ENCODE measurements around the gene P2RY2. TPM values are rescaled to one million over a fixed set of nuclear protein-coding genes. Genes with fewer than 3 reads are reported as not detected.

The P2RY2 gene
- polyA plus RNA-seq, 2 of the 4 experiments (the other 2 are of a cell fraction) = 3.7 to 6.4 TPM

DNA sequence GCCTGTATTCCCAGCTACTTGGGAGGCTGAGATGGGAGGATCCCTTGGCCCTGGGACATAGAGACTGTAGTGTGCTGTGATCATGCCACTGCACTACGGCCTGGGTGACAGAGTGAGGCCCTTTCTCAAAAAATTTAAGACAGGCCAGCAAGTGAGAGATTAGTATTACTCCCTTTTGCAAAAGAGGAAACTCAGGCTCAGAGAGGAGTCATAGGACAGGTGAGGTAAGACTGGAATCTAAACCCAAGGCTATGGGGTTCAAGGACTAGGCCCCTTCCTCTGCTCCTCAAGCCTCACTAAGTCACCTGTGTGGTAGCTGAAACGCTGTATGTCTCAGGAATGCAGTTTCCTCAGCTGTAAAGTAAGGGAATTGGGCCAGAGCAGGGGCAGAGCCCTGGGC lies 1.6 kb upstream of the P2RY2 start:
- H3K4me1 ChIP-seq = peaks cover 16% of the 10 kb centered on the region
- no peak for TF ChIP-seq GATA3 (IDR thresholded peaks at IDR 0.05; ENCODE audit: borderline replicate concordance)
- no peak for TF ChIP-seq CEBPB (IDR thresholded peaks at IDR 0.05)
- no peak for TF ChIP-seq CHD2 (IDR thresholded peaks at IDR 0.05; ENCODE audit: low read length, partially characterized antibody)
- TF ChIP-seq TFCP2L1 (CRISPR knock-in tag; IDR thresholded peaks at IDR 0.05) = no peak
- TF ChIP-seq, protein P1, sequence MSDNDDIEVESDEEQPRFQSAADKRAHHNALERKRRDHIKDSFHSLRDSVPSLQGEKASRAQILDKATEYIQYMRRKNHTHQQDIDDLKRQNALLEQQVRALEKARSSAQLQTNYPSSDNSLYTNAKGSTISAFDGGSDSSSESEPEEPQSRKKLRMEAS (IDR thresholded peaks at IDR 0.05) = no peak
- no peak for TF ChIP-seq ZC3H11A (IDR thresholded peaks at IDR 0.05)
- no peak for TF ChIP-seq ZSCAN20 (CRISPR knock-in tag; IDR thresholded peaks at IDR 0.05)
- TF ChIP-seq JUNB (IDR thresholded peaks at IDR 0.05) = no peak
- TF ChIP-seq MAZ (IDR thresholded peaks at IDR 0.05; ENCODE audit: borderline replicate concordance, low read depth, low read length) = no peak
- TF ChIP-seq SREBF2 (IDR thresholded peaks at IDR 0.05) = no peak
- no peak for TF ChIP-seq HEYL (CRISPR knock-in tag; IDR thresholded peaks at IDR 0.05)
- H3K27ac ChIP-seq = no peak overlapping the region
- FAIRE-seq (no peak), DNase-seq (ENCODE audit: low read depth in 1 of 2, low spot score in 1 of 2) (no peak), ATAC-seq (no peak)
- POLR2A ChIA-PET = no interaction called here
- H3K4me3 ChIP-seq = no peak overlapping the region
- CTCF ChIA-PET = interaction anchor here (0.8 to 1.9 kb wide), 6 partner anchors 14 to 75 kb away, joined by 3 to 6 read pairs (median 4); no protein-coding TSS in a partner anchor
- no peaks in the 10 kb centered on the region for H3K9me3 ChIP-seq
- H3K4me2 ChIP-seq = no peak overlapping the region
- WGBS (ENCODE audit: missing lambda C conversion rate) = 87% methylated on average over 2 of the region's 2 CpGs

DNA sequence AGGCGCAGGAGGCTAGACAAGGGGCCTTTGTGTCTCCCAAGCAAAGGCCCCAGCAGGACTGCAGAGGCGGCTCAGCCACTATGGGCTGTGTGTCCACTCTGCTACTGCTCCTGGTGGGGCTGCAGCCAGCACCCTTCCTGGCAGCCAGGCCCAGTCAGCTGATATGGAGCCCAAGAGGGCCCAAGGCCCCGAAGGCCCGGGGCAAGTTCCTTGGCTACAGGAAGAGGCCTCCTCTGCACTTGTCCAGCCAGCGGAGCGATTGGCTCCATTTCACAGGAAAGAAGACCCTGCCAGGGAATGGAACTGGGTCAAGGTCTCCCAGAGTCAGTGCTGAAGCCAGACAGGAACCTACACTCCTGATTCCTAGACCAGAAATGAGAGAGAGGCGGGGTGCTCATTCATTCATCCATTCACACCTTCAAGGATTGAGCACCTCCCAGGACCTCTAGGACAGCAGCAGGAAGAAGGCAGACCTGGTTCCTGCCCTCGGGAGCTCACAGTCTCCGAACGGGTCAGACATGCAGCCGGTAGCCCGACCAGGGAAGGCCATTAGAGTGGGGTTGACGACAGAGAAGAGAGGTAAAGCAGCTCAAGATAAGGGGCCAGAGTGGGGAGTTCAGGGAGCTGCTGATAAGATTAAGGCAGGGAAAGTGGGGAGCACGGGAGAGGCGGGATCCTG lies 811 bp upstream of the P2RY2 start:
- TF ChIP-seq POLR2AphosphoS2 (conservative IDR thresholded peaks at IDR 0.05; ENCODE audit: low read length) (no peak), MYC (IDR thresholded peaks at IDR 0.05; ENCODE audit: borderline replicate concordance, low read length) (no peak), EP300 (IDR thresholded peaks at IDR 0.05) (no peak), MAZ (IDR thresholded peaks at IDR 0.05; ENCODE audit: borderline replicate concordance, low read depth, low read length) (no peak), SMC3 (IDR thresholded peaks at IDR 0.05) (no peak)
- TF ChIP-seq, protein P2, sequence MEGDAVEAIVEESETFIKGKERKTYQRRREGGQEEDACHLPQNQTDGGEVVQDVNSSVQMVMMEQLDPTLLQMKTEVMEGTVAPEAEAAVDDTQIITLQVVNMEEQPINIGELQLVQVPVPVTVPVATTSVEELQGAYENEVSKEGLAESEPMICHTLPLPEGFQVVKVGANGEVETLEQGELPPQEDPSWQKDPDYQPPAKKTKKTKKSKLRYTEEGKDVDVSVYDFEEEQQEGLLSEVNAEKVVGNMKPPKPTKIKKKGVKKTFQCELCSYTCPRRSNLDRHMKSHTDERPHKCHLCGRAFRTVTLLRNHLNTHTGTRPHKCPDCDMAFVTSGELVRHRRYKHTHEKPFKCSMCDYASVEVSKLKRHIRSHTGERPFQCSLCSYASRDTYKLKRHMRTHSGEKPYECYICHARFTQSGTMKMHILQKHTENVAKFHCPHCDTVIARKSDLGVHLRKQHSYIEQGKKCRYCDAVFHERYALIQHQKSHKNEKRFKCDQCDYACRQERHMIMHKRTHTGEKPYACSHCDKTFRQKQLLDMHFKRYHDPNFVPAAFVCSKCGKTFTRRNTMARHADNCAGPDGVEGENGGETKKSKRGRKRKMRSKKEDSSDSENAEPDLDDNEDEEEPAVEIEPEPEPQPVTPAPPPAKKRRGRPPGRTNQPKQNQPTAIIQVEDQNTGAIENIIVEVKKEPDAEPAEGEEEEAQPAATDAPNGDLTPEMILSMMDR (IDR thresholded peaks at IDR 0.05) = no peak
- CTCF ChIA-PET = interaction anchor here (0.6 to 1.9 kb wide), 25 partner anchors 8 to 487 kb away, joined by 3 to 10 read pairs (median 4); no protein-coding TSS in a partner anchor
- 89% methylated on average over 15 of the region's 15 CpGs for WGBS (ENCODE audit: missing lambda C conversion rate)
- no peak for FAIRE-seq
- H3K4me3 ChIP-seq = peak overlapping the region; percentile 43
- H3K4me2 ChIP-seq = peak overlapping the region; percentile 96
- DNase-seq (ENCODE audit: low read depth in 1 of 2, low spot score in 1 of 2) = no peak
- POLR2A ChIA-PET = no interaction called here
- H3K9me3 ChIP-seq = no peaks in the 10 kb centered on the region
- H3K4me1 ChIP-seq = peaks cover 16% of the 10 kb centered on the region
- H3K27ac ChIP-seq = peak overlapping the region; percentile 68 to 91
- ATAC-seq = peak; percentile 1 to 4; a peak in 3 of 6 replicates

DNA sequence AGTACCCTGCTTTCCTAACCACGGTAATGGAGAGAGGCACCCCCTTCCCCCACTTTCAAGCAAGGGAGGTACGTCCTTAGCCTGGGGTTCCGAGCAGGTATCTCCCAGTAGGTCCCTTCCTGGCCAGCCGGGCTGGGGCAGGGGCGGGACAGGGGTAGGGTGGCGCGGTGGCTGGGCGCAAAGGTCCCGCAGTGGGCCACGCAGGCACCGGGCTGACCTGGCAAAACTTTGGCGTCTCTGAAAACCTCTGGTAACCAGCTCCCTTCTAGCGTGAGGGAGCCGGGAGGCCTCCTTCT lies 323 bp upstream of the P2RY2 start:
- CTCF ChIA-PET = interaction anchor here (0.6 to 1.9 kb wide), 24 partner anchors 9 to 488 kb away, joined by 3 to 10 read pairs (median 4); no protein-coding TSS in a partner anchor
- Histone ChIP-seq H3K9me3 (no peaks in the 10 kb centered on the region), H3K4me1 (peaks cover 16% of the 10 kb centered on the region), H3K4me3 (peak overlapping the region; percentile 43), H3K4me2 (peak overlapping the region; percentile 96), H3K27ac (peak overlapping the region; percentile 68 to 91)
- DNase-seq (ENCODE audit: low read depth in 1 of 2, low spot score in 1 of 2) (no peak), ATAC-seq (peak in 1 of 2 experiments; percentile 4; a peak in 2 of 6 replicates), FAIRE-seq (no peak)
- WGBS (ENCODE audit: missing lambda C conversion rate) = 32% methylated on average over 5 of the region's 14 CpGs
- TF ChIP-seq MAZ (IDR thresholded peaks at IDR 0.05; ENCODE audit: borderline replicate concordance, low read depth, low read length) = no peak
- TF ChIP-seq CHD2 (IDR thresholded peaks at IDR 0.05; ENCODE audit: low read length, partially characterized antibody) = no peak
- no peak for TF ChIP-seq POLR2A (IDR thresholded peaks at IDR 0.05; ENCODE audit: low read length)
- TF ChIP-seq SMC3 (IDR thresholded peaks at IDR 0.05) = no peak
- TF ChIP-seq HDAC2 (IDR thresholded peaks at IDR 0.05) = no peak
- TF ChIP-seq JUNB (IDR thresholded peaks at IDR 0.05) = no peak
- no peak for TF ChIP-seq EP300 (IDR thresholded peaks at IDR 0.05)
- TF ChIP-seq HOXB5 (CRISPR knock-in tag; IDR thresholded peaks at IDR 0.05) = no peak
- no peak for TF ChIP-seq HOXB13 (CRISPR knock-in tag; IDR thresholded peaks at IDR 0.05; ENCODE audit: low read depth)
- TF ChIP-seq, protein P2 (IDR thresholded peaks at IDR 0.05) = no peak
- TF ChIP-seq HEYL (CRISPR knock-in tag; IDR thresholded peaks at IDR 0.05) = no peak
- no peak for TF ChIP-seq EHMT2 (IDR thresholded peaks at IDR 0.05; ENCODE audit: low read depth)
- no peak for TF ChIP-seq ZNF302 (CRISPR knock-in tag; IDR thresholded peaks at IDR 0.05)
- TF ChIP-seq, protein P3, sequence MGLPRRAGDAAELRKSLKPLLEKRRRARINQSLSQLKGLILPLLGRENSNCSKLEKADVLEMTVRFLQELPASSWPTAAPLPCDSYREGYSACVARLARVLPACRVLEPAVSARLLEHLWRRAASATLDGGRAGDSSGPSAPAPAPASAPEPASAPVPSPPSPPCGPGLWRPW (IDR thresholded peaks at IDR 0.05) = no peak
- POLR2A ChIA-PET = no interaction called here

All from A549 (cell line).